Body of pancreas (tissue), 4 donors: Measurements from ENCODE around the gene USP35. TPM values are rescaled to one million over a fixed set of nuclear protein-coding genes. Genes with fewer than 3 reads are reported as not detected.

Experiments used
- ATAC-seq: fragments of 150-250 bp; one replicate; pipeline ENCODE4 v1.9.1; 2016
- DNase-seq, 4 donors: peaks; one replicate each; pipeline ENCODE4 v3.0.0-alpha.2; 2019
- H3K27ac ChIP-seq, 4 donors: fragments of 200-600 bp; sonication (generic); 1 replicate in 3 of 4; 2 replicates in 1 of 4; pipeline versions ENCODE4 v1.5.1 to v1.6.1; 2016 to 2019; ENCODE audit warnings: mild to moderate bottlenecking in 1 of 4, mixed read lengths in 1 of 4, moderate library complexity in 1 of 4
- H3K27me3 ChIP-seq, 2 donors: fragments of 200-600 bp; sonication (generic); one replicate each; pipeline ENCODE4 v1.6.0; 2016; ENCODE audit warnings: mild to moderate bottlenecking in 1 of 2
- H3K36me3 ChIP-seq, 2 donors: fragments of 200-600 bp; sonication (generic); replicated peaks in 1 of 2; 2 replicates each; pipeline ENCODE4 v1.5.1; 2016; ENCODE audit warnings: low read depth in 2 of 2; ENCODE audit not compliant: insufficient read depth in 1 of 2
- H3K4me1 ChIP-seq: fragments of 200-600 bp; sonication (generic); one replicate; pipeline ENCODE4 v1.6.0; 2016
- H3K4me3 ChIP-seq, 2 donors: fragments of 200-600 bp; sonication (generic); 1 replicate in 1 of 2; 2 replicates in 1 of 2; pipeline ENCODE4 v1.5.1; 2016 to 2019
- H3K9me3 ChIP-seq, 3 donors: fragments of 200-600 bp; sonication (generic); 1 replicate in 2 of 3; 2 replicates in 1 of 3; pipeline ENCODE4 v1.5.1; 2016
- POLR2A ChIP-seq, 3 donors: fragments of 450-650 bp; IDR thresholded peaks; one replicate each; pipeline ENCODE4 v1.6.1; 2016; ENCODE audit warnings: antibody characterized with exemption in 3 of 3, mild to moderate bottlenecking in 2 of 3
- WGBS, 2 donors: methylation state at CpG; one replicate each; pipeline ENCODE4 v1.1.5; 2017; 5-methylcytosine and 5-hydroxymethylcytosine counted together
- intact Hi-C: fragments of 100-400 bp; cut with DNase I; formaldehyde crosslinking; loops from one replicate; pipeline ENCODE4 v1.15.1; 2023
- total RNA-seq, 2 donors: library from RNA; depleted of rRNA; stranded (reverse); fragments of >200 nt; gene quantifications; one replicate each; pipeline ENCODE4 v1.1.0, GENCODE V29; 2016
- TF ChIP-seq, protein P1 (sequence below), 7 experiments: fragments of 450-650 bp in 4 of 7; fragments of 200-600 bp in 3 of 7; sonication (generic) in 3 of 7; IDR thresholded peaks; one replicate each; pipeline ENCODE4 v1.5.1; 2016 to 2019; ENCODE audit warnings: antibody characterized with exemption in 7 of 7

The USP35 gene
- total RNA-seq, 2 donors from 2014 or later, result 8.6 to 11.2 TPM

DNA sequence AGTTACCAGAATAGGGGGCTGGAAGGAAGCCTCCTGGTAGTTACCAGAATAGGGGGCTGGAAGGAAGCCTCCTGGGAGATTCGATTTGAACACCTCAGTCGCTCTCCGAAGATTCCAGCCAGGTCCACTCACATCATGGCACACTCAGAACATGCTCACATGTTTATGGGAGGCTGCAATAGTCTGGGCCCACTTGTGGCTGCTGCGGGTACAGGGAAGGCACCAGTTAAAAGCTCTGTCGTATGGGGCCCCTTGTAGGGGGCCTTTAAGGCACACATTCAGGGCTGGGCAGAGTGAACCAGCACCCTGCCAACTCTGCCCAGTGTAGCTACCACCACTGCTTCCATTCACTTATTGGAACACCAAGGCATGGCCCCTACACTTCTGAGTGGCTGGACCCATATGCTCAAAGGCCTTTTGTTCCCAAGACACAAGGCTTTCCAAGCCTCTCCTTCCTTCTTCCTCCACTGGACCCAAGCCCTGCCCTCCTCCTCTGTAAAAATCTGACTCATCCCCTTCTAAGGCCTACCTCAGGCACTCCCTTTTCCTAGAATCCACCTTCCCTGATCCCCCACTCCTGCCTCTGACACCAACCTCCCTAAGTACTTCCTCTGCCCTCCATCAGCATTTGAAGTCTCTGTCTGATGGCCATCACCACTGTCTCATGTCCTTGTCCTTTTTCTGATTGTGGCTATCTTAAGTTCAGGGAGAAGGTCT, 28.0 kb downstream of the USP35 start:
- intact Hi-C loops, result no loop called here
- Histone ChIP-seq H3K27me3 (no peaks in the 10 kb centered on the region), H3K4me1 (no peaks in the 10 kb centered on the region), H3K9me3 (no peaks in the 10 kb centered on the region), H3K27ac (no peak overlapping the region), H3K4me3 (no peak overlapping the region), H3K36me3 (peaks cover 2 to 5% of the 10 kb centered on the region in 2 donors)
- TF ChIP-seq, protein P1, sequence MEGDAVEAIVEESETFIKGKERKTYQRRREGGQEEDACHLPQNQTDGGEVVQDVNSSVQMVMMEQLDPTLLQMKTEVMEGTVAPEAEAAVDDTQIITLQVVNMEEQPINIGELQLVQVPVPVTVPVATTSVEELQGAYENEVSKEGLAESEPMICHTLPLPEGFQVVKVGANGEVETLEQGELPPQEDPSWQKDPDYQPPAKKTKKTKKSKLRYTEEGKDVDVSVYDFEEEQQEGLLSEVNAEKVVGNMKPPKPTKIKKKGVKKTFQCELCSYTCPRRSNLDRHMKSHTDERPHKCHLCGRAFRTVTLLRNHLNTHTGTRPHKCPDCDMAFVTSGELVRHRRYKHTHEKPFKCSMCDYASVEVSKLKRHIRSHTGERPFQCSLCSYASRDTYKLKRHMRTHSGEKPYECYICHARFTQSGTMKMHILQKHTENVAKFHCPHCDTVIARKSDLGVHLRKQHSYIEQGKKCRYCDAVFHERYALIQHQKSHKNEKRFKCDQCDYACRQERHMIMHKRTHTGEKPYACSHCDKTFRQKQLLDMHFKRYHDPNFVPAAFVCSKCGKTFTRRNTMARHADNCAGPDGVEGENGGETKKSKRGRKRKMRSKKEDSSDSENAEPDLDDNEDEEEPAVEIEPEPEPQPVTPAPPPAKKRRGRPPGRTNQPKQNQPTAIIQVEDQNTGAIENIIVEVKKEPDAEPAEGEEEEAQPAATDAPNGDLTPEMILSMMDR (IDR thresholded peaks at IDR 0.05), result no peak
- TF ChIP-seq POLR2A (IDR thresholded peaks at IDR 0.05), result no peak
- DNase-seq (no peak), ATAC-seq (no peak)
- WGBS, 2 donors, result 92 to 100% methylated on average over 4 to 5 of the region's 5 CpGs

DNA sequence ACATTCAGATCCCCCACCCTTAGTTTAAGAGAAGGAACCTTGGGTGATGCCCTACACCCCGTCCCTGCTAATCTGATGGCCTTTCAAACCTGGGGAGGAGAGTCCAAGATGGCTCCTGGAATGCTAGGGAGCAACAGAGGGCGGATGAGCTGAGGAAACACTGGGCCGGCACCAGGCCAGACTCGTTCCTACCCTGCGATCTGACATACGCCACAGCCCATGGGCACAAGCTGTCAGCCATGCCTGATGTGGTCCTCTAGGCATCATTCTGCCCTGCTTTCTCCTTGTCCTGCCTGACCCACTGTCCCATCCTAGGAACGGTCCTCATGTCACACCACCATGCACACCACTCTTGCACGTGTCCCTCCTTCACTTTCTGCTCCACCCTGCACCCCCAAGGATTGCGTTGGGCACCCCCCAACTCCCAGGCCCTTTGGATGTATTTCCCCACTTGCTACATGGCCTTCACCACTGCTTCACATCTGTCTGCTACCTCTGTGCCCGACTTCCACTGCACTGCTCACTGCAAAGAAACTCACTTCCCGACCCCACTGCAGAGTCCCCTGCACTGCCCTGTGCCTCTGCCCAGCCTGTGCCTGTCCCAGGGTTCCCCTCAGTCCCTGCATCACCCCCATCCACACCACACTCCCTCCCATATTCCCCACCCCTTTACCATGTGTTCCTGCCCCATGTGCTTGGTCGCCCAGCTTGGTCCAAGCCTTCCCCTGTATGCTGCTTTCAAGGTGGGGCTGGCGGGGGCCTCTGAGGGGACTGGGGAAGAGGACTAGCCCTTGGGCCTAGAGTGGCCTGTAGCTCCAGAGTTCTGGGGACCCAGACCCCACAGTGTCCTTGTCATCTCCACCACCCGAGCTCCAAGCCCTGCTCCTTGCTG, 29.2 kb downstream of the USP35 start:
- Histone ChIP-seq H3K9me3 (no peaks in the 10 kb centered on the region), H3K4me1 (no peaks in the 10 kb centered on the region), H3K27me3 (no peaks in the 10 kb centered on the region), H3K36me3 (peaks cover 2 to 8% of the 10 kb centered on the region in 2 donors), H3K4me3 (no peak overlapping the region), H3K27ac (no peak overlapping the region)
- TF ChIP-seq, protein P1 (IDR thresholded peaks at IDR 0.05), result no peak
- 90 to 91% methylated on average over 14 of the region's 14 CpGs for WGBS, 2 donors
- intact Hi-C loops, result no loop called here
- ATAC-seq (no peak), DNase-seq (no peak)

DNA sequence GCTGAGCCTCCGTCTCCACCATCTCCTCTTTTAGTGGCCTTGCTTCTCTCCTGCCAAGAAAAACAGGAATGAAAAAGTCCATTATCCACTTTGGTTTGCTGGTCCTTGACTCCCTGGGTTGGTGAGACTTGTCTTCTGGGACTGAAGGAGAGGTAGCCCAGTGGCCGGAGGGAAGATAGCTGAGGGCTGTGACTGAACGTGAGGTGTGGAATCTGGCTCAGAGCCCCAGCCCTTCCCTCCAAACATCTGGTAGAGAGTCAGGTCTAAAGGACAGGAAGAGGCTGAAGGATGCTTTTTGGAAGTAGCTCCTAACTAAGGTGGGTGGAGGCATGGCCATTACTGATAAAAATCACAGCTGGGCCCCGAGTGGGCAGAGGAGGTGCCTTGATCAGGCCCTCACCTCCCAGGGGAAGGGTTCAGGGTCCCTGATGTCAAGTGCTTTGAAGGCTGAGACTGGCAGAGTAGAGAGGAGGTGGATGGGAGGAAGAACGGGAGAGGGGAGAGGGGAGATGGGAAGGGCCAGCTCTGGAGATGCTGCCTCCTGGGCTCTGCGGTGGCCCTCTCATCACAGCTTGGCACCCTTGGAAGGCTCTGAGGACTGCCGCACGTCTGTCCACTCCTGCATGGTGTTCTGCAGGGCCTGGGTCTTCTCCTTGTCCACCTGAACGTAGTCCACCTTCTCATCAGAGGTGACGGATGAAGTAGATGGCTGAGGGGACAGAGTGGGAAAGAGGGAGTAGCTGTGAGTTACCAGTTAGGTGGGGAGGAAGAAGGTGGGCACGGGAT, 30.2 kb downstream of the USP35 start:
- Histone ChIP-seq H3K27ac (no peak overlapping the region), H3K9me3 (no peaks in the 10 kb centered on the region), H3K4me1 (no peaks in the 10 kb centered on the region), H3K36me3 (peaks cover 2 to 8% of the 10 kb centered on the region in 2 donors), H3K27me3 (no peaks in the 10 kb centered on the region), H3K4me3 (no peak overlapping the region)
- 84% methylated on average over 10 to 11 of the region's 11 CpGs for WGBS, 2 donors
- DNase-seq, result no peak
- TF ChIP-seq, protein P1 (IDR thresholded peaks at IDR 0.05), result no peak
- no peak for TF ChIP-seq POLR2A (IDR thresholded peaks at IDR 0.05)
- intact Hi-C loops, result no loop called here
- ATAC-seq, result no peak

DNA sequence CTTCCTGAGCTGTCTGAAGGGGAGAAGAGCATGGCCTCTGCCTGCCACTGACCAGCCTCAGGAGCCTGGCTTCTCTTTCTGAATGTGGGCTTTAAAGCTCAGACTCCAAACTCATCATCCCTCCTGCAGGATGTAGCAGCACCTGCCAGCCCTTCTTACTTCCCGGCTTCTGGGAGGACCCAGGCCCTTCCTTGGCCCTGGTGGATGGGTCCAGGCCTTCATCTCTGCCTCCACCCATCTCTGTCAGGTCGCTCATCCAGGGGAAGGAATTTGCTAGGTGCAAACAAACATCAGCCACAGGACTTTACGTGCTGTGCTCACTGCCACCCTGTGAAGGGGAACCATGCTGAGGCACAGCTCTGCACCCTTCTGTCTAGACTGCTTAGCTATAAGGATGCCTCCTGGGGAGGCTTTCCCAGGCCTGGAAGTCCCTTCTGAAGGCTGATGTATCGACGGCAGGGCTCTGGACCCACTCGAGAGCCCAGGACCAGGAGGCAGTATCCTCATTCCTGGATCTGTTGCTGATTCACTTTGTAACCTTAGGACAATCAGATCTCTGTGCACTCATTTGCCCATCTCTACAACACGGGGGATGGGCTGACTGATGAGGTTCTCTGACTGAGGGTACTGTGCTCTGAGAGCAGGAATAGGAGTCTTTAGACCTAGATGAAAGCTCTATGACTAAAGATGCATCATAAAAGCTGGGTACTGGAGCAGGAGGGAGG, 30.9 kb downstream of the USP35 start:
- Histone ChIP-seq H3K4me3 (no peak overlapping the region), H3K4me1 (no peaks in the 10 kb centered on the region), H3K27ac (no peak overlapping the region), H3K36me3 (peaks cover 2 to 11% of the 10 kb centered on the region in 2 donors), H3K9me3 (no peaks in the 10 kb centered on the region), H3K27me3 (no peaks in the 10 kb centered on the region)
- WGBS, 2 donors, result 80 to 81% methylated on average over 1 to 7 of the region's 7 CpGs
- TF ChIP-seq, protein P1 (IDR thresholded peaks at IDR 0.05), result no peak
- no peak for TF ChIP-seq POLR2A (IDR thresholded peaks at IDR 0.05)
- ATAC-seq (no peak), DNase-seq (no peak)
- intact Hi-C loops, result no loop called here
